Measurements from ENCODE around the gene FKBP9. TPM values are rescaled to one million over a fixed set of nuclear protein-coding genes. Genes with fewer than 3 reads are reported as not detected.
"Not testable (repeated sequence)": the region's sequence is repeated elsewhere in the genome, so short reads cannot be mapped to it uniquely, and the experiment has no call there.

FKBP9 gene
- total RNA-seq, 1 experiment from 2014 or later, result 17.4 TPM

GRCh38 chr7:32971967-32972366, 14.7 kb downstream of the FKBP9 start:
- not testable (repeated sequence) for H3K27me3 ChIP-seq (ENCODE audit: control insufficient read depth, insufficient read depth, low read length); H3K36me3 ChIP-seq (replicated peaks; ENCODE audit: control insufficient read depth, insufficient read depth, low read length); DNase-seq; H3K4me3 ChIP-seq (ENCODE audit: insufficient read depth, low read depth, low read length)

GRCh38 chr7:32977159-32977558, 19.9 kb downstream of the FKBP9 start:
- DNase-seq; H3K27me3 ChIP-seq (ENCODE audit: control insufficient read depth, insufficient read depth, low read length); H3K36me3 ChIP-seq (replicated peaks; ENCODE audit: control insufficient read depth, insufficient read depth, low read length); H3K4me3 ChIP-seq (ENCODE audit: insufficient read depth, low read depth, low read length): not testable (repeated sequence)

DNA sequence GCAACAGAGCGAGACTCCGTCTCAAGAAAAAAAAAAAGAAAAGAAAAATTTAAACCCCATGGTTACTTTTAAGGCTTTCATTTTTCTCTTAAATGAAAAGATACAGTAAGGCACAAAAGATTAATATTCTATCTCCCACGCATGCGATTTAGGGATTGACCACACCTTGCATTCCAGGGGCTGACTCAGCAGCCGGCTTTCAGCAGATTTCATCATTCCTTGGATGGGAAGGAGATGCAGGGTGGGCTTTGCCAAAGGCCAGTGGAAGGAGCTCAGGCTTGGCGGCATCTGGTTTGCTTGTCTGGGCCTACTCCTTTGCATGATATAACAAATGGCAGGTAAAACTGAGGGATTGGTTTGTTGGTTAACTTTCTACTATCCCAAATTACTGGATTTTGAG, 22.0 kb downstream of the FKBP9 start:
- not testable (repeated sequence) for H3K27me3 ChIP-seq (ENCODE audit: control insufficient read depth, insufficient read depth, low read length); H3K36me3 ChIP-seq (replicated peaks; ENCODE audit: control insufficient read depth, insufficient read depth, low read length); H3K4me3 ChIP-seq (ENCODE audit: insufficient read depth, low read depth, low read length); DNase-seq

- not testable (repeated sequence) for H3K36me3 ChIP-seq (replicated peaks; ENCODE audit: control insufficient read depth, insufficient read depth, low read length); DNase-seq; H3K27me3 ChIP-seq (ENCODE audit: control insufficient read depth, insufficient read depth, low read length); H3K4me3 ChIP-seq (ENCODE audit: insufficient read depth, low read depth, low read length)
Measured at GRCh38 chr7:32979902-32980301, 22.7 kb downstream of the FKBP9 start.

- not testable (repeated sequence) for H3K27me3 ChIP-seq (ENCODE audit: control insufficient read depth, insufficient read depth, low read length); DNase-seq; H3K4me3 ChIP-seq (ENCODE audit: insufficient read depth, low read depth, low read length); H3K36me3 ChIP-seq (replicated peaks; ENCODE audit: control insufficient read depth, insufficient read depth, low read length)
Measured at GRCh38 chr7:32988148-32988547, 30.9 kb downstream of the FKBP9 start.

GRCh38 chr7:32991068-32991585, 33.9 kb downstream of the FKBP9 start:
- DNase-seq; H3K4me3 ChIP-seq (ENCODE audit: insufficient read depth, low read depth, low read length); H3K36me3 ChIP-seq (replicated peaks; ENCODE audit: control insufficient read depth, insufficient read depth, low read length); H3K27me3 ChIP-seq (ENCODE audit: control insufficient read depth, insufficient read depth, low read length): not testable (repeated sequence)

- H3K27me3 ChIP-seq (ENCODE audit: control insufficient read depth, insufficient read depth, low read length); H3K36me3 ChIP-seq (replicated peaks; ENCODE audit: control insufficient read depth, insufficient read depth, low read length); DNase-seq; H3K4me3 ChIP-seq (ENCODE audit: insufficient read depth, low read depth, low read length): not testable (repeated sequence)
Measured at GRCh38 chr7:32991975-32992700, 34.9 kb downstream of the FKBP9 start.

- H3K27me3 ChIP-seq (ENCODE audit: control insufficient read depth, insufficient read depth, low read length); DNase-seq; H3K36me3 ChIP-seq (replicated peaks; ENCODE audit: control insufficient read depth, insufficient read depth, low read length); H3K4me3 ChIP-seq (ENCODE audit: insufficient read depth, low read depth, low read length): not testable (repeated sequence)
Measured at GRCh38 chr7:32992750-32993149, 35.5 kb downstream of the FKBP9 start.

- not testable (repeated sequence) for DNase-seq; H3K4me3 ChIP-seq (ENCODE audit: insufficient read depth, low read depth, low read length); H3K36me3 ChIP-seq (replicated peaks; ENCODE audit: control insufficient read depth, insufficient read depth, low read length); H3K27me3 ChIP-seq (ENCODE audit: control insufficient read depth, insufficient read depth, low read length)
Measured at GRCh38 chr7:32997956-32998355, 40.7 kb downstream of the FKBP9 start.

DNA sequence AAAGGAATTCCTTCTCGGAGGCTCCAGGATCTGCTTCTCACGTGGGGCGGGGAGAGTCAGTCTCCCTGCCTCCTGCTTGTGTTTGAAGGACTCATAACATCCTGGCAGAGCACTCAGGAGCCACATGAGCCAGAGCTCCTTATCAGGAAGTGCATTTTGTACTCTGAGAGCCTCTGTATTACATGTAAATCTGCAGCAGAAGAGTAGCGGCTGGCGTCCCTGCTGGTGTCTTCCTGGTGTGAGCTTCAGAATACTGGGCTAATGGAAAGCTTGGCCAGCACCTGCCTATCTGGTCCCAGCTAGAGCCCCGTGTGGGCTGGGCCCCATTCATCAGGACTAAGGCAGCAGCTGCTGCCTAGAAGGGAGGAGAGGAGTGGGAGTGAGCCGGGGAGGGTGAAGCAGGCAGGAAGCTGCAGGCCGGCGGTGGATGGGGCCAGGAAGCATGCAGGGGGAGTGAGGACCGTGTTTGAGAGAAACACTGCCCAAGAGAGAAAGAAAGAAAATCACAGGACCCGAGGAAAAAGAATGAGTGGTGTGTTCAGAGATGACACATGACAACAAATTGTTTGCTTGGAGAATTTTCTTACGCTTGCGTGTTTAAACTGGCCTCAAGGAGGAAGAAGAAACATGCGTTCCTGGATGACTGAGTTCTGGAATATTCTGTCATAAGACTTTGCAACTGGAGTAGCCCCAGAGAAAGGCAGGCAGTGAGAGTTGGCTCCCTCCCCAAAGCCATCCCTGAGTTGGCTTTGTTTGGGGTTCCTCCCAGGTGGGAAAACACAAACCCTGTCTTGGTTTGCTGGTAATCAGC, 41.3 kb downstream of the FKBP9 start:
- H3K27me3 ChIP-seq (ENCODE audit: control insufficient read depth, insufficient read depth, low read length); H3K36me3 ChIP-seq (replicated peaks; ENCODE audit: control insufficient read depth, insufficient read depth, low read length); H3K4me3 ChIP-seq (ENCODE audit: insufficient read depth, low read depth, low read length); DNase-seq: not testable (repeated sequence)

- H3K4me3 ChIP-seq (ENCODE audit: insufficient read depth, low read depth, low read length); H3K36me3 ChIP-seq (replicated peaks; ENCODE audit: control insufficient read depth, insufficient read depth, low read length); H3K27me3 ChIP-seq (ENCODE audit: control insufficient read depth, insufficient read depth, low read length); DNase-seq: not testable (repeated sequence)
Measured at GRCh38 chr7:32999380-32999779, 42.1 kb downstream of the FKBP9 start.

GRCh38 chr7:33003111-33003510, 45.9 kb downstream of the FKBP9 start:
- not testable (repeated sequence) for DNase-seq

GRCh38 chr7:33004104-33004616, 46.9 kb downstream of the FKBP9 start:
- H3K4me3 ChIP-seq (ENCODE audit: insufficient read depth, low read depth, low read length); H3K36me3 ChIP-seq (replicated peaks; ENCODE audit: control insufficient read depth, insufficient read depth, low read length); H3K27me3 ChIP-seq (ENCODE audit: control insufficient read depth, insufficient read depth, low read length): not testable (repeated sequence)
- peak; percentile 31 for DNase-seq

More at GRCh38 chr7:33003111-33003510, 45.9 kb downstream of the FKBP9 start:
- H3K36me3 ChIP-seq (replicated peaks; ENCODE audit: control insufficient read depth, insufficient read depth, low read length); H3K4me3 ChIP-seq (ENCODE audit: insufficient read depth, low read depth, low read length); H3K27me3 ChIP-seq (ENCODE audit: control insufficient read depth, insufficient read depth, low read length): not testable (repeated sequence)

GRCh38 chr7:33005193-33005592, 48.0 kb downstream of the FKBP9 start:
- DNase-seq; H3K36me3 ChIP-seq (replicated peaks; ENCODE audit: control insufficient read depth, insufficient read depth, low read length); H3K27me3 ChIP-seq (ENCODE audit: control insufficient read depth, insufficient read depth, low read length); H3K4me3 ChIP-seq (ENCODE audit: insufficient read depth, low read depth, low read length): not testable (repeated sequence)

DNA sequence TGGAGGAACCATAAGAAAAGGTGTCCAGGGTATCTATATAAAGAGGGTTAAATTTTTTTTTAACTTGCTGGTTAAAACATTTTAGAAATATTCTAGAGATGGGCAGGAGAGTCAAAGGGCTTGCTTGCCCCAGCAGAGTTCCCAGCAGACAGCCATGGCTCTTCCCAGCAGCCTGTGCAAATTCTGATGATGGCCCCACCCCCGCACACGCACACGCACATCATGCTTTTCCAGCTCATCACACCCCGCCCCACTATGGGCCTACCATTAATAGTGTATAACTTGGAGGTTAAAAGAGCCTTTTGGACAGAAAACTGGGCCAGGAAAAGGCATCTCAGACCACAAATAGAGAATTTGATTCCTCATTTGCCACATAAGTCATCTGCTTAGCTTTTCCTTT, 48.5 kb downstream of the FKBP9 start:
- DNase-seq; H3K36me3 ChIP-seq (replicated peaks; ENCODE audit: control insufficient read depth, insufficient read depth, low read length); H3K27me3 ChIP-seq (ENCODE audit: control insufficient read depth, insufficient read depth, low read length); H3K4me3 ChIP-seq (ENCODE audit: insufficient read depth, low read depth, low read length): not testable (repeated sequence)
